Measurements from ENCODE around the gene SUPV3L1.

The SUPV3L1 gene

DNA sequence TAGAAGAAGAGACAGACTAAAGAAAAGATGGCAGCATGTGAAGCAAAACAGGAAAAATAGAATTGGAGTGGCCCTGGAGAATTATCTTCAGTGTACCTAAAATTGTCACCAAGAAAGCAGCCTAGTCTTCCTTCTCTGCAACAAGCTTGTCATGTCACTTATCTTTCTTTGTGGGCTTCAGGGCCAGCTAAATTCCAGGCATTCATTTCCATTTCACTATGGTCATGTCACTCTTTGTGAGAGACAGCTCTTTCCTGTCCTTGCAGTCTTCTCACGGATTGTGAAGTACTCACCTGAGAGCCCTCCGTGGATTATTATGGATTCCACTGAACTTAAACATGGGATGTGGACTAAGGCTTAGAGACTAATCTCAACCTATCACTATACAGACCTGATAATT lies 31.1 kb downstream of the SUPV3L1 start:
- ChIA-PET CTCF (interaction anchor here (1.2 to 1.6 kb wide), 2 partner anchors 9 to 11 kb away, joined by 3 read pairs; partner anchors contain the start of gene HKDC1), POLR2A (no interaction called here)
- no peak for DNase-seq (ENCODE audit: extremely low spot score)
- TF ChIP-seq, protein P1, sequence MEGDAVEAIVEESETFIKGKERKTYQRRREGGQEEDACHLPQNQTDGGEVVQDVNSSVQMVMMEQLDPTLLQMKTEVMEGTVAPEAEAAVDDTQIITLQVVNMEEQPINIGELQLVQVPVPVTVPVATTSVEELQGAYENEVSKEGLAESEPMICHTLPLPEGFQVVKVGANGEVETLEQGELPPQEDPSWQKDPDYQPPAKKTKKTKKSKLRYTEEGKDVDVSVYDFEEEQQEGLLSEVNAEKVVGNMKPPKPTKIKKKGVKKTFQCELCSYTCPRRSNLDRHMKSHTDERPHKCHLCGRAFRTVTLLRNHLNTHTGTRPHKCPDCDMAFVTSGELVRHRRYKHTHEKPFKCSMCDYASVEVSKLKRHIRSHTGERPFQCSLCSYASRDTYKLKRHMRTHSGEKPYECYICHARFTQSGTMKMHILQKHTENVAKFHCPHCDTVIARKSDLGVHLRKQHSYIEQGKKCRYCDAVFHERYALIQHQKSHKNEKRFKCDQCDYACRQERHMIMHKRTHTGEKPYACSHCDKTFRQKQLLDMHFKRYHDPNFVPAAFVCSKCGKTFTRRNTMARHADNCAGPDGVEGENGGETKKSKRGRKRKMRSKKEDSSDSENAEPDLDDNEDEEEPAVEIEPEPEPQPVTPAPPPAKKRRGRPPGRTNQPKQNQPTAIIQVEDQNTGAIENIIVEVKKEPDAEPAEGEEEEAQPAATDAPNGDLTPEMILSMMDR (IDR thresholded peaks at IDR 0.05; ENCODE audit: control extremely low read depth, extremely low read depth, low read depth, missing control alignments) = no peak

DNA sequence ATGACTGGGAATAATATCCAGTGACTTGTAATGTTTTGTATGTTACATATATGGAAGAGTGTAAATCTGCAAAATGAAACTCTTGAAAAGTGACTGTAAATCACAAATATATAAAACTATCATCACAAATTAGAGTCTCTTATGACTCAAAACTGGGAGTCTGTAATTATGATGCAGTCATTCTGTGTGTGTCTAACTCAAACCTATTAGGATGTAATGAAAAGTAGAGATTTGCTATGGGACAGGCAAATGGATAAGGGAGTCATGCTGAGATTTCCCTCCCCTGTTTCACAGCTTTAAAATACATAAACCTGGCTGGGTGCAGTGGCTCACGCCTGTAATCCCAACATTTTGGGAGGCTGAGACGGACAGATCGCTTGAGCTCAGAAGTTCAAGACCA lies 31.5 kb downstream of the SUPV3L1 start:
- DNase-seq (ENCODE audit: extremely low spot score) = no peak
- ChIA-PET POLR2A (no interaction called here), CTCF (interaction anchor here (0.7 to 1.6 kb wide), 4 partner anchors 8 to 17 kb away, joined by 3 to 5 read pairs (median 3); partner anchors contain the start of gene HKDC1)
- TF ChIP-seq, protein P1 (IDR thresholded peaks at IDR 0.05; ENCODE audit: control extremely low read depth, extremely low read depth, low read depth, missing control alignments) = no peak

DNA sequence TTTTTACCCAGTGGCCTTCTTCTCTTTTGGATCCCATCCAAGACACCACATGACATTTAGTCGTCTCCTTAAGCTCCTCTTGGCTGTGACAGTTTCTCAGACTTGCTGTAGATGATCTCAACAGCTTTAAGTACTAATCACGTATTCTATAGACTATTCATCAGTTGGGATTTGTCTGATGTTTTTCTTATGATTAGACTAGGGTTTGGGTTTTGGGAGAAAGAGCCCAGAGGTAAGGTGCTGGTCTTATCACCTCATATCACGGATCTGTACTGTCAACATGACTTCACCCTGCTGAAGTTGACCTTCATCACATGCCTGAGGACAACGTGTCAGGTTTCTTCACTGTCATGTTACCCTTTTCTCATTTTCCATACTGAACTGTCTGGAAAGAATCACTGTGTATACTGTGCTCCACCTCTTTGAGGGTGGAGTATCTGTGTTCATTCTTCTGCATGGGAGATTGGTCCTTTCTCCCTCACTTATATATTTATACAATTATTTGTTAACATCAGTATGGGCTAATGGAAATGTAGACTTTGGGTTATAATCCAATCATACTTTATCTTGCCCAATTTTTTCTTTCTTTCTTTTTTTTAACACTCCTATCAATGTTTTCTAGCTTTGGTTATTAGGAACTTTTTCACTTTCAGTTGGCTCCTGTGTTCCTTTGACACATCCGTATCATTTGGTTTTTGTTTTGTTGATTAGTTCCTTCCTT lies 33.7 kb downstream of the SUPV3L1 start:
- POLR2A ChIA-PET = no interaction called here
- CTCF ChIA-PET = interaction anchor here (1.3 kb wide), 1 partner anchor 9 kb away, joined by 4 read pairs; no protein-coding TSS in a partner anchor
- TF ChIP-seq, protein P1 (IDR thresholded peaks at IDR 0.05; ENCODE audit: control extremely low read depth, extremely low read depth, low read depth, missing control alignments) = no peak
- DNase-seq (ENCODE audit: extremely low spot score) = no peak

DNA sequence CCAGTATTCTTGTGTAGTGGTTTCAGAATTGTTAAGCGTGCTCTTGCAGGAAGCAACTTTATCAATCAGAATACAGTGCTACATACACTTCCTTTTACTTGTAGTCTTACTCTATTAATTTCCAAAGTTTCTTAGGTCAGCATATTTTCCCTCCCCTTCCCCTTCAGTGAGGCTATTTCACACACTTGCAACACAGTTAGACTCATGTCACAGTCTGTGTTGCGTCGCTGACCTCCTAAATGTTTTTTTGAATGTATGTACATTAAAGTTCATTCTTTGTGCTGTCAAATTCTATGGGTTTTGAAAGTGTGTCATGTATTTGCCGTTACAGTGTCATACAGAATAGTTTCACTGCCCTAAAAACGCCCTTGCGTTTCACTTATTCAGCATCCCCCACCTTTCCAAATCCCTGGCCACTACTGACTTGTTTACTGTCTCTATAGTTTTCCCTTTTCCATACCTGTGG lies 34.7 kb downstream of the SUPV3L1 start:
- TF ChIP-seq, protein P1 (IDR thresholded peaks at IDR 0.05; ENCODE audit: control extremely low read depth, extremely low read depth, low read depth, missing control alignments) = no peak
- CTCF ChIA-PET = interaction anchor here (0.9 to 2.0 kb wide), 5 partner anchors 8 to 194 kb away, joined by 3 to 5 read pairs (median 4); no protein-coding TSS in a partner anchor
- POLR2A ChIA-PET = interaction anchor here (0.6 kb wide), 1 partner anchor 14 kb away, joined by 3 read pairs; no protein-coding TSS in a partner anchor
- no peak for DNase-seq (ENCODE audit: extremely low spot score)

DNA sequence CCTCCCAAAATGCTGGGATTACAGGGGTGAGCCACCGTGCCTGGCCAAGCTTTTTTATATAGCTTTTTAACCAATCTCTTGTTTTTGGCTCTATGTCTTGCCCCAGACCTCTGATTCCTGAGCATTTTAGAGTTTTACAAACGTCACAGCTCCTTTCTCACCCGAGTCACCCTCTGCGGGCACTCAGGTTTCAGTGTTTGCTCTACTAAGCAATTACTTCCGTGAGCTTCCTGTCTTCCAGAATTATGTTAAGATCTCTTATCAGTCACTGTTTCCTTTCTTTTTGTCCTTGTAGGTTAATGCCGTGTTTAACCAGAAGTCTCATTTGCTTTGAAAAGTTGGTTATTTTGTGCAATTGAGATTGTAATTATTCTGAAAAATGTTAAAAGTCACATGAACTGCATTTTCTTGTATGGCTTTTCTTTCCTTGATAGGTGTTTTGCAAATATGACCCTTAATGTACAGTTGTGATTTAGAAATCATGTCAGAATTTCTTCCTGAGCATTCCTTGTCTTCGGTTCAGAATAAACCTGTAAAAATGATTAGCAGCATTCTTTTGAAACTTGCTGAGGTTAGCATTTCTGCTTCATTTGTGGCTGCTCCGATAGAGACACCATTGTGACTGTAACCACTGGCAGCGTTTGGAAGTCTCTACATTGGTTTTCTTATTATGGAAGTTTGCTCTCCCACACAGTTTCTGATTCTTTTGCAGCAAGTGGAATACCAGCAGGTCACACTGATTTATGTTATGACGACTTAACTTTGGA lies 35.6 kb downstream of the SUPV3L1 start:
- ChIA-PET CTCF (interaction anchor here (0.9 to 2.0 kb wide), 5 partner anchors 10 to 193 kb away, joined by 3 to 7 read pairs (median 5); no protein-coding TSS in a partner anchor), POLR2A (interaction anchor here (0.6 kb wide), 1 partner anchor 13 kb away, joined by 3 read pairs; no protein-coding TSS in a partner anchor)
- DNase-seq (ENCODE audit: extremely low spot score) = no peak
- TF ChIP-seq, protein P1 (IDR thresholded peaks at IDR 0.05; ENCODE audit: control extremely low read depth, extremely low read depth, low read depth, missing control alignments) = no peak

DNA sequence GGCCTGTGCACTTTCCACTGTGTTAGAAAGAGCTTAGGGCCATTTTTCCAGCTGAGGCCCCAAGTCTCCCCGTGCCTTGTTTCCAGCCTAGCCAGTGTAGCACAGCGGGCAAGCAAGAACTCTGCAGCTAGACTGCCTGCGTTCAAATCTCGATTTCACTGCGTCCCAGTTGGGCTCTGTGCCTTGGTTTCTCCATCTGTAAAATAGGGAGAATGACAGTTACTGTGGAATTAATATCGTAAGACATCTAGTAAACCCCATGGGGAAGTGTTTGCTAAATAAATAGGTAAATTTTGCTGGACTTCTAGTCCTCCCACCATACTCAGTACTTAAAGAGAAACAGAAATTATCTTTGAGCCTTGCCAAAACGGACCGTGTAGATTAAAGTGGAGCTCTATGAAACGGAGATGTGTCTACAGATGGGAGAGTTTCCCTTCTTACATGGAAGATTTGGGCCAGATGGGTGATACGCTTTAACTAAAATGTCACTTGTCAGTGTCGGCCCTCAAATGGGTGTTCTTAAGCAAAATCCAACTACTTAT lies 36.6 kb downstream of the SUPV3L1 start:
- ChIA-PET POLR2A (no interaction called here), CTCF (interaction anchor here (0.8 to 2.0 kb wide), 3 partner anchors 10 to 13 kb away, joined by 3 to 7 read pairs (median 5); no protein-coding TSS in a partner anchor)

More for the DNA sequence above, 36.6 kb downstream of the SUPV3L1 start:
- no peak for DNase-seq (ENCODE audit: extremely low spot score)
- TF ChIP-seq, protein P1 (IDR thresholded peaks at IDR 0.05; ENCODE audit: control extremely low read depth, extremely low read depth, low read depth, missing control alignments) = no peak

All from GM10248 (cell line).